Kidney capillary endothelial cell (primary cell): ENCODE measurements around the gene SVOP.

Experiments used
- DNase-seq: peaks from one replicate; pipeline ENCODE4 v3.0.0-alpha.2; 2018; ENCODE audit warnings: low spot score

The SVOP gene

DNA sequence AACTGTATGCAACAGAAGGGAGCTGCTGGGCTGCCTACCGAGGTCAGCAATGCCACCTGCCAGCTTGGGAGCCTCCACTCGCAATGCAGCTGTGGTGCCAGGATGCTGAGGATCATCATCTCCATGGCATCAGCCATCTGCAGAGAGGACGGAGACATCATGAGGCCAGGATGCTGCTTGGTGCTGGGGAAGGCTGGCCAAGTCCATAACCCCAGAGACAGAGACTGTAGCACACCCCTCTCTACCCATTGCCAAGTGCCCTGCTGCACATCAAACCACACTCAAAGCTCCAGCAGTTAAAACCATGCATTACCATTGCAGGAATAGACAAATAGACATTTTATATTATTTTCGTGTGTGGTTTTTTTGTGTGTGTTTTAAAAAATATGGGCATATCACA, 43.5 kb downstream of the SVOP start:
- no peak for DNase-seq

DNA sequence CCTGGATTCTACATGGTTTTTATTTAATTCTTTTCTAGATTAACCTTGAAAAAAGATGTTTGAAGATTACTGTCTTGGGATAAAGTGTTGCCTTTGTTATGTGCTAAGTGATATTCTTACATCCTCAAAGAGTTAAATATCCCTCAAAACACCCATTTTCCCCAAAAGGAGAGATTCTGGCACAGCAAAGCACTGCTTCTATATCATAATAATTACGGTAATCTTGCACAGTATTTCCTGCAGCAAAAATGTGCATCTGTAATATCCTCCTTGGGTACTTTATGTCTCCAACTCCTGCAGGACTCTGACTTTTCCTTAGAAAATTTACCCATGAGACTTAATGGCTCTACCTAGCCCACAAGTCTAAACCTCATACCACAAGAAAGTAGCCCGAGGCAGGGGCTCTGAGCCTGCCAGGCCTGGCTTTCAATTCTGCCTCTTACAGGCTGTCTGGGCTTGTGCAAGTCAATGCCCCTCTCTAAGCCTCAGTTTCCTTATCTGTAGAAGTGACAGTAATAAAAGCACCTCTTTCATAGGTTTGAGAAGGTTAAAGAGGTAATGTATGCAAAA, 45.8 kb downstream of the SVOP start:
- DNase-seq: no peak

DNA sequence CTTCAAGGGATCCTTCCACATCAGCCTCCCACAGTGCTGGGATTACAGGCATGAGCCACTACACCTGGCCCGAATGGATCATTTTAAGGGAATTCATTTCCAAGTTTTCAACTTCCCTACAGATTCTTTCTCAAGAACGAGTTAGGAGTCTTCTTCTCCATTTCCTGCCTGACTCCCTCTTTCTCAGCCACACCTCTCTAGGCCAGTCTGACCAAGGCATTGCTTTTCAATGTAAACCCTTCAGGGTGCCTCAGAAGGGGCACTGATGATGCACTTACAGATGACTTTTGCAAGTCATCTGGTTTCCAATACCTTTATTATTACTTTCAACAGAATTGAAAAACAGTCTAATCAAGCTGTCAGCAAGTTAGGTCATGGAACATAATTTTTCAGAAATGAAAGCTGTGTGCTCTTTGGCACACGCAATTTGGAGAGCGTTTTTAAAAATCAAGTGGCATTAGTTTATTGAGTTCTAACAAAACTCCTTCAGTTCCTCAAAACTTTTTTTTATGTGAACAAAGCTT, 47.2 kb downstream of the SVOP start:
- no peak for DNase-seq

DNA sequence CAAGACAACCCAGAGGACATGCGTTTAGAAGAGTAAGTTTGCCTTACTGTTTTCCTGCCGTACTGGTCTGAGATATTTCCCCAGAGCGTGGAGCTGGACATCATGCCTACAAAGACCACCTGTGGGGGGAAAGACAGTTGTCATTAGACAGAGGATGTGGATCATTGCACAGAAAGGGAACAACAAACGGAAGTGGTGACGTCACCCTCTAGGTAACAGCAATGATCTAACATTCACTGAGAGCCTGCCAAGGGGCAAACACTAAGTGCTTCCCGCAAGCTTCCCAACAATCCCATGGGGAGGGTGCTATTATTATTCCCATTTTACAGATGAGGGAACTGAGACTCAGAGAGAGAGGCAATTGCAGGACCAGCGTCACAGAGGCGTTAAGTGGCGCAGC, 48.5 kb downstream of the SVOP start:
- peak; percentile 16 for DNase-seq

DNA sequence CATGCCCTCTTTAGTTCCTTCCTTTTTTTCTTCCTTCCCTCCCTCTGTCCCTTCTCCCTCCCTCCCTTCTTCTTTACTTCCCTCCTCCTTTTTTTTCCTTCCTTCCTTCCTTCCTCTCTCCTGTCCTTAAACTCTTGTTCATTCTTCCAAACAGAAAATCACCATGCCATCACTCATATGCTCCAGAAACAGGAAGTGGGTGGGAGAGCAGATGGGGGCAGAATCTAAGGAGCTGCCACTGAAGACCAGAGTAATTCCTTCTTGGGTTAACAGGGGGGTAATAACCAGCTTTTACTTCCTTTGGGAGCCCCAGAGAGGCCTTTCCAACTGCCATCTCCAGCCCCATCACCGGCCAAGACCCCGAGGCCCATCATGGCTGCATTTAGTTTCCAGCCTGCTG, 51.2 kb downstream of the SVOP start:
- DNase-seq: no peak

DNA sequence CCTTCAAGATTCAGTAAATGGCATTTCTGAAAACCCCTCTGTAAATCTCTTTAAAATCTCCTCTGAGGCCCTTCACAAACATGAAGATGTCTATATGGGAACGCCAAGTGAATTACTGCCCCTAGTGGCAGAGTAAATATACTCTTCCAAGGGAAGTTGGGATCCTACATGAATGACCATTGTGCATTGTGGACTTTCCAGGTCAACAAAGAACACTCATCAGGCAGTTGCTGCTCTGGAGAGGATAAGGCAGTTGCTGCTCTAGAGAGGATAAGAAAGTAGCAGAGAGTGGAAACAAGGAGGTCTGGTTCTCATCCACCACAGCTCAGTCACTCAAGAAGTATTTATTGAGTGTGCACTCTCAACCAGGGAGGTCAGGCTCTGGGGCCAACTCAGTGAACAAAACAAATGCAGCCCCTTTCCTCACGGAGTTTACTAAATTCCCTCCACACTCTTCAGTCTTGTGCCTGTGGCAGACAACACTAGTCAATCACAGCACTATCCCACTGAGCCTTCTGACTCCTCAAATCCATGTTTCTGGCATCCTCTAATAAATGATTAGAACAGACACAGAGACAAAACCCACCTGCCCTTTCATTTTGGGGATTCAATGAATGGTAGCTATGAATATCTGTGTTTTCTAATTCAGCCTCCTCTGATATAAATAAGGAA, 52.9 kb downstream of the SVOP start:
- peak; percentile 10 for DNase-seq

DNA sequence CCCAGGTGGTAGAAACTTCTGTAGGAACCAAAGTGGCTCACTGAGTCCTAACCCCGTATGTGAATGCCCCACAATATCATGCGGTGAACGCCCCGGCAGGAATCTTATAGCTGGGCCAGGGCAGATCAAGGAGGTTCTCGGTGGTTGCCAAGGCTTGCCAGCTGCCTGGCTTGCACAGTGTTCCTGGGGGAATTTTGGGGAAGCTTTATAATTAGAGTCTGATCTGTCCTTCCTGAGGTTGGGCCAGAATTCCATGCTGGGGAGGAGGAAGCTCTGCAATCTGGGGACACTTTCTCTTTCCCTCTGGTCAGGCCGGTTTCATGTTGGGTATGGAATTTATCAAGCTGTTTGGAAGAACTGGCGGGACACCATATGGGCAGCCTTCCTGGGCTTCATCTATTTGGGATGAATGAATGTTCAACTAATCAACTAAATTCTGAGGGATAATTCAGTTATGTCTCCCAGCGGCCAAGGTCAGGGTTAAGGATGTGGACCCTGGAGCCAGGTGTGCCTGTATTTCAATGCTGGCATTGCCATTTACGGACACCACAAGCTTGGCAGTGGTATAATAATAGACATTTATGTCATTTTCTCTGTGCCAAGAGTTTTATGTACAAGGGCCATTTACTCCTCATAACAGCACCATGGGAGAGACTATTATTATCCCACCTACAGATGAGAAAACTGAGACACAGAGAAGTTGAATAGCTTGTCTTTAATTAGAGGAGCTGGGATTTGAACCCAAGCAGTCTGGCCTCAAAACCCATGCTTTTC, 54.3 kb downstream of the SVOP start:
- DNase-seq: no peak

DNA sequence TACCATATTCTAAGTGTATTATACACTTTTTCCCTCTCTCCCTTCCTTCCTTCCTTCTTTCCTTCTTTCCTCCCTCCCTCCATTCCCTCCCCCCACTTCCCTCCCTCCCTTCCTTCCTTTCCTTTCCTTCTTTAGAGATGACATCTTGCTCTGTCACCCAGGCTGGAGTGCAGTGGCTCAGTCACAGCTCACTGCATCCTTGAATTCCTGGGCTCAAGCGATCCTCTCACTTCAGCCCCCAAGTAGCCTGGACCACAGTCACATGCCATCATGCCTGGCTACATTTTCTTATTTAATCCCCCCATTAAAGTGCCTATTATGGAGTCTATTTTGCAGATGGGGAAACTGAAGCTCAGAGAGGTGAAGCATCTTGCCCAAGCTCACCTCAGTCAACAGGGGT, 55.0 kb downstream of the SVOP start:
- DNase-seq: no peak

DNA sequence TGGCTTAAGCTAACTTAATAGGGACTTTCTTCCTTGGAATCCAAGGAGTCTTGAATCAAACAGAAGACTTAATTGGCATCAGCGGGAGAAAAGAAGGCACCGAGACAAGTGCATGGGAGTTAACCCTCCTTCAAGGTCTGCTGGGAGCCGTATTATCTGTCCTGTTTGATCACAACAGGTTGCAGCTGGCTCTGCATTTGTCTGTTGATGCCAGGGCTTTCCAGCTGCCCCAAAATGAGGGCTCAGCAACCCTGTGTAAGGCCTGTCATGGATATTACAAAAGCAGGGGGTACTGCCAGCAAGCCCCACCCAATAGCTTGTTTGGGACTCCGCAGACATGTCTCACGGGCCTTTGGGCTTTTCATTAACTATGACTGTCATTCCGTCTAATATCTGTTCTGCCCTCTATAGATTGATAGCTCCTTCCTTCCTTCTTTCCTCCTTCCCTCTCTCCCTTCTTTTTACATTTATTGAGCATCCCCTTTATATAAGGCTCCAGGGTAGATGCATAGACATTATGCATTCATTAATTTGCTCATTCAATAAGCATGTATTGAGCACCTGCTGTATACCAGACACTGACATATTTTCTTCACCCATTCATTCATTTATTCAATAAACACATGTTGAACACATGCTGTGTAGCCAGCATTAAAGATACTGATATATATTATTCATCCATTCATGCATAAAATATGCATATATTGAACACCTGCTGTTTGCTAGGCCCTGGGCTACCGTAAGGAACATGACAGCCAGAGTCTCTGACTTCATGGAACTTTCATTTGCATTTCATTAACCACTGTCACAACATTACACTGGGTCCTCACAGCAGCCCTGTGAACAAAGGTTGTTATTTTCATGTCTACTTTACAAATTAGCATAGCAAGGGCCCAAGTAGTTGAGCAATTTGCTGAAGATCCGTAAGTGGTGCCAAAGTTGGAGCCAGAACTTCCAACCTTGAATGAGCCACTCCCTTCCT, 56.2 kb downstream of the SVOP start:
- no peak for DNase-seq

DNA sequence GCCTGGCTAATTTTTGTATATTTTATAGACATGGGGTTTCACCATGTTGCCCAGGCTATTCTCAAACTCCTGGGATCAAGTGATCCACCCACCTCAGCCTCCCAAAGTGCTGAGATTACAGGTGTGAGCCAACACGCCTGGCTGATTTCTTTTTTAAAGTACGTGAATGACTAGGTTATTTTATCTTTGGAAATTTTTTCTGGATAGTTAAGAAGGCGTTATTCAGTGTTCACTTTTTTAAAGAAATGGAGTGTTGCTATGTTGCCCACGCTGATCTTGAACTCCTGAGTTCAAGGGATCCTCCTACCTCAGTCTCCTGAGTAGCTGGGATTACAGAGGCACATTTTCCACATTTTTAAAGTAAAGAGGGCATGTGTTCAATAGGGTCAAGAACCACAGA, 58.6 kb downstream of the SVOP start:
- no peak for DNase-seq

DNA sequence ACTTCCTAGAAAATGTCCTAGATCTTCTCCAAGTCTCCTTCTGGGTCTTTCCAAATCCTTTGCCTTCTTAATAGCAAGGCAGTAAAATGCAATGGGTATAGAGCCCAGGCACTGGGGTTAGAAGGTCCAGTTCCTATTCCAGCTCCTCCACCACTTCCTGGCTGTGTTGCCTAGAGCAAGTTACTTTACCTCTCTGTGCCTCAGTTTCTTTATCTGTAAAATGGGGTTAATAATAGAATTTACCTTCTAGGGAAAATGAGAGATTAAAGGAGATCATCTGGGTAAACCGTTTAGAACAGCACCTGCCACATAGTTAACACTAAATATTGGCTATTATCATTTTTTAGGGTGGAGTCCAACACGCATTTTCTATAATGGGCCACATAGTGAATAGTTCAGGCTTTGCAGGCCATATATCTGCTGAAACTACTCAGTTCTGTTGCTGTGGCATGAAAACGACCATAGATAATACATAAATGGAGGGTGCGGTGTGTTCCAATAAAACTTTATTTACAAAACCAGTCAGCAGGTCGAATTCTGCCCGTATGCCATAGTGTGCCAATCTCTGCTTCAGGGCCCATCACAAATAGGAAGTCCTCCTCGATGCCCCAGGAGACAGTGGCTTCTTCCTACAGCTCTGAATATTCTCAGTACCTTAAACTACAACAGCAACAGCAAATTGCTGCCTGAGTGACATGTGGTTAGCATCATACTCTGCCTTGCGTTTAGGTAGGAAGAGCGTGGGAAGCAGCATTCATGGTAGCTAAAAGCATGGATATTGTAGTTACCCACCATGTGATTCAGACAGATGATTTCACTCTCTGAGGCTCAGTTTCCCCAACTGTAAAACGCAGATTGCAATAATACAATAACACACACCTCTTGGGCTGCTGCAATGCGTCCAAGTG, 60.9 kb downstream of the SVOP start:
- DNase-seq: no peak

DNA sequence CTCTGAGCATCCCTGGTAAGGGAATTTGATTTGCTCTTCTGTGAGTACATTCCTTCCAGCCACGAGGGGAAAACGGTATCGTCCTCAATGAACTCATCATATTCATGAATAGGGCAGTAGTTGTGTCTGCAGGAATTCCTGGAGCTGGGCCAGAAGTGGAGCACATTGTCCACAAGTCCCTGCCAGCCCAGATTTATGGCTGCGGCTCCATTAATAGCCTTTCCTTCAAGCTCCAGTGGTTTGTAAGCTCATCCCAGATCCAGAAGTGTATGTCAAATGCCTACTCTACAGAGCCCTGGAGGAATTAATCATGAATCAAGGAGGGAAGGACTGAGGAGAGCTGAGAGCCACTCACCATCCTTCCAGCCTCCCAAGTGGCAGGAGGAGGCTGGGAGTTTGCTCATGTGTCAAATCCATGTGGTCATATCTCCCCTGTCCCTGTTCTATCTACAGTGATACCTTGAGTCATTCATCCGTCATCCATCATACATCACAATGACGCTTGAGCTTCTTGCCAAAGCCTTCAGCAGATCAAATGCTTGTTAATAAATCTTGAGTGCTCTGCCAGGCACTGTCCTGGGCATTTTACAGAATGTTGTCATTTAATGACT, 65.5 kb downstream of the SVOP start:
- no peak for DNase-seq

DNA sequence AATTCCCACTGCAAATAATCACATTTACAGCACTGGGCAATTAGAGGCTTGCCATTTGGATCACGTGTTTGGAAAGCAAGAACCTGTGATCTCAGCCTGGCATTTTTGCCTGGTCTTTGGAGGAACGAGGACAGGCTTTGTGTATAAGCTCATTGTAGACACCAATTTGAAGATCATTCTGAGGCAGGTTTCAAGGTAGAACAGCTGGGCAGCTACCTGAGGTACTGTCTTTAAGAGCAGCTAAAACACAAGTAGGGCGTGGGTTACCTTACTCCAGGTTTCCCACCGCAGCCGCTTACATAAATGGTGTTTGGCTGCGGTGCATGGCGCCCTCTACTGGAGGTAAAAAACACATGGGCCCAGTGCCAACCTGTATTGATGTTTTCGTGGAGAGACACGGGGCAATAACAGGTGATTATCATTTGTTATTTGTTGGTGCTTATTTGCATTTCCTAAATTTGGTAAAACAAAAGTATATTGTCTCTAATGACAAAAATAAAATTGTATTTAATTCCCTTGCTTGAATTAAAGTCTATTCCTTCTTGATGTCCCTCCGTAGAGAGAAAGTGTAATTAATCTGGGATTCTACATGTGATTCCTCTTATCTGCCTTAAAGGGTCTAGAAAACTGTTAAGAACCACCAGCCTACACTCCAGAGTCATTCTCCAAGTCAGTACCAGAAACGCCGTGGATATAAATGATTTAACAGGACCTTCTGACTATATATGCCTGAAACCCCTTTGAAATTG, 69.7 kb downstream of the SVOP start:
- peak; percentile 63 for DNase-seq

DNA sequence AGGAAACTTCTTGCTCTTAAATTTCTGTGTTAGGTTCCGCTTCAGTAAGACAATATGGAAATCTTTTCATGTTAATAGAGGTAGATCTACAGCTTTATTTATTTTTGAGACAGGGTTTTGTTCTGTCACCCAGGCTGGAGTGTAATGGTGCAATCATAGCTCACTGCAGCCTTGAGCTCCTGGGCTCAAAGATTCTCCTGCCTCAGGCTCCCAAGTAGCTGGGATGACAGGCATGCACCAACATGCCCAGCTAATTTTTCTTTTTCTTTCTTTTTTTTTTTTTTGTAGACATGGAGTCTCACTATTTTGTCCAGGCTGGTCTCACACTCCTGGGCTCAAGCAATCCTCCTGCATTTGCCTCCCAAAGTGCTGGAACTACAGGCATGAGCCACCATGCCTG, 70.9 kb downstream of the SVOP start:
- no peak for DNase-seq

DNA sequence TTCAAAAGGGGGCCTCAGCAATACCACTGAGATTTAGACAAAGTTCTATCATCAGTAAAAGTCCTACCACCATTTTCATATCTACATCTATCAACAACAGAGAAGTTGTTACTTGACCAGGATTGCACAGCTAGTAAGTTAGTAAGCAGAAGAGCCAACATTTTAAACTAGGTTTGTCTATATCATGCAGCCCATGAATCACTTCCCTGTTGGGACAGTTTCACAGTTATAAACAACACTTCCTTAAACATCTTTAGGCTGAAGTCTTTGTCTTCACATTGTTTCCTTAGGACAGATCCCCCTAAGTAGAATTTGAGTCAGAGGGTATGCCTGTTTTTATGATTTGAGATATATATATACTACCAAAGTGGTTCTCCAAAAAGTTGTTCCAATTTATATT, 72.5 kb downstream of the SVOP start:
- DNase-seq: peak; percentile 11

DNA sequence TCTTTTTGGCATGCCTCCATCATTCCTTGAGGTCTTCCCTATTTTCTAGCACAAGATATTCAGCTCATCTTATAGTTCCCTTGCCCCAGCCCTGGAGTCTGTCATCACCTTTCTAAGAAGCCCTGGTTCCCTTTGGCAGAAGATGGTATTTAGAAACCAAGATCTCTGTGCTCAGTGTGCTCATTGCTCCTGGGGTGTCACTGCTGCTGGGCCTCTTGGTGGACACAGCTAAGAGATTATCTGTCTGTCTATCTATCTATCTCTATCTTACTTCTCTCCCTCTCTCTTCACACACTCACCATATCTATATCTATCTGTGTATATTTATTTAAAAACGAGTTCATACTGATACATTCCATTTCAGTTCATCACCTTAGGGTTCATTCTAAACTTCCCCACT, 73.8 kb downstream of the SVOP start:
- DNase-seq: no peak

DNA sequence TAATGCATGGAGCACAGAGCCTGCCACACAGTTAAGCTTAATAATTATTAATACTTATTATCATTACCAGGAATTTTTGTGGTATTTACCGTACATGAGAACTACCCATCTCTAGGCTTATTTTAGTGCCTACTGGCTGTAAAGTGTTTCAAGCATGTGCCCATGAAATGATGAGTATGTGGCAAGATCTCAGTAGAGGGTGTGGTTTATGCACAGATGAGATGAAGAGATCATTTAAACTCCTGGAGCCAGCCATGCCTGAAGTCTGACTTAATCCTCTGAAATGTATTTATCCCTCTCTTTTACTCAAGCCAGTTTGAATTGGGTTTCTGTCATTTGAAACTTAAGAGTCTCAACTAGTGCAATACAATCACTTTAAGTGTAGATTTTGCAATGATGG, 80.7 kb downstream of the SVOP start:
- no peak for DNase-seq

DNA sequence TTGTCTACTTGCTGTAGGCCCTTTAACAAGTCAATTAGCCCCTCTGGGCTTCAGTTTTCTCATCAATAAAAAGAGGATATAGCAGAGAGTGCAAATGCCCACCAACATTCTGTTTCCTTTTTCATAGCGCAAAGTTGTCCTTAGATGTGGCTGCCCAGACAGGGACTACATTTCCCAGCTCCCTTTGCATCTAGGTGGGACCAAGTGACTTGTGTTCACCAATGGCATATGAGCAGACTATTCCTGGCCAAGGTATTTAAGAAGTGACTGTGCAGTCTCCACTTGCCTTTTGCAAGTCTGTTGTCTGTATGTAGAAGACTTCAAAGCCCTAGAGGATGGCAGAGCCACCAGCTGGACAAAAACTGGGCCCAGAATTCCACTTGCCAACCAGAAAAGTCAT, 81.3 kb downstream of the SVOP start:
- DNase-seq: no peak

DNA sequence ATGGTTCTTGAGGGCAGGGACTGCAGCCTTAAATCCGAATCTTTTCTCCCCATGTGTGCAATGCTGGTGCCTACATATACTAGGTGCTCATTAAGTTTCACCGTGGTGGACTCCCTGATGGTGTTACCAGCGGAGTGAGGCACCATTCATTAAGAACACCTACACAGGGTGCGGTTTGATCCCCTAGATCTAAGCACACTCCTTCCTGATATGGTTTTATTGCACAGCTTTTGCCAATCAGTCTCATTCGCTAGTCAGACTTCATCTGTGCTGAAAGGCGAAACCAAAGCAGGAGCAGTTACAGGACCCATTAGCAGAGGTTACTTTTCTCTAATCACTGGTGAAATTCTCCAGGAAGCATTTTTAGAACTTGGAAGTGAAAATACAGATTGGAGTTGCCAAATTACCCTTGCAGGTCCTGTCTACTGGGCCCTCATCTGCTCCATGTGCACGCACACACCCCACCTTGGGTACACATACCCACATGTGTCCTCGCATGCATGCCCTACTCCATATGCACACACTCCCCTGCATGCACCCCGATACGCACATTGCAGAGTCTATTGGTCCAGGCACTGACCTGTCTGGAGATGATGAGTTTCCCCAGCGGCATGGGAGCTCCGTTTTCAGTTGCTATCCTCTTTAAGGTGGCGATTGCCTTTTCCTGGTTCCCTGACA, 82.5 kb downstream of the SVOP start:
- DNase-seq: no peak
